ENCODE data around the gene SRP14.

- TF ChIP-seq CTCF (IDR thresholded peaks at IDR 0.05): no peak
- TF ChIP-seq POLR2A (IDR thresholded peaks at IDR 0.05): no peak
Observed at GRCh38 chr15:40054855-40055575, 16.0 kb upstream of the SRP14 start.

All from adrenal gland (tissue), 5 donors.